Measurements from ENCODE around the gene TRIM44.

TRIM44 gene

GRCh38 chr11:35841733-35842132, 179.2 kb downstream of the TRIM44 start:
- H3K4me1 ChIP-seq (ENCODE audit: control insufficient read depth in 5 of 5, insufficient read depth in 5 of 5, low read length in 5 of 5): no peaks in the 10 kb centered on the region
- H3K27ac ChIP-seq (ENCODE audit: low read depth, low read length): no peak overlapping the region
- H3K36me3 ChIP-seq (ENCODE audit: control insufficient read depth in 5 of 5, insufficient read depth in 5 of 5, low read length in 5 of 5): no peaks in the 10 kb centered on the region
- no peak overlapping the region for H3K9ac ChIP-seq (ENCODE audit: low read length in 5 of 5)
- H3K27me3 ChIP-seq (ENCODE audit: control insufficient read depth in 5 of 5, insufficient read depth in 4 of 5, low read length in 5 of 5): no peaks in the 10 kb centered on the region
- peaks cover 0 to 6% (median 4%) of the 10 kb centered on the region in 5 donors for H3K9me3 ChIP-seq (ENCODE audit: control insufficient read depth in 5 of 5, low read length in 5 of 5)
- no peak overlapping the region for H3K4me3 ChIP-seq (ENCODE audit: low read depth in 1 of 5, low read length in 5 of 5)

GRCh38 chr11:35842958-35843357, 180.4 kb downstream of the TRIM44 start:
- Histone ChIP-seq H3K36me3 (ENCODE audit: control insufficient read depth in 5 of 5, insufficient read depth in 5 of 5, low read length in 5 of 5) (no peaks in the 10 kb centered on the region), H3K4me3 (ENCODE audit: low read depth in 1 of 5, low read length in 5 of 5) (no peak overlapping the region), H3K27ac (ENCODE audit: low read depth, low read length) (no peak overlapping the region), H3K9ac (ENCODE audit: low read length in 5 of 5) (no peak overlapping the region), H3K27me3 (ENCODE audit: control insufficient read depth in 5 of 5, insufficient read depth in 4 of 5, low read length in 5 of 5) (no peaks in the 10 kb centered on the region), H3K4me1 (ENCODE audit: control insufficient read depth in 5 of 5, insufficient read depth in 5 of 5, low read length in 5 of 5) (no peaks in the 10 kb centered on the region), H3K9me3 (ENCODE audit: control insufficient read depth in 5 of 5, low read length in 5 of 5) (peaks cover 0 to 6% (median 4%) of the 10 kb centered on the region in 5 donors)

DNA sequence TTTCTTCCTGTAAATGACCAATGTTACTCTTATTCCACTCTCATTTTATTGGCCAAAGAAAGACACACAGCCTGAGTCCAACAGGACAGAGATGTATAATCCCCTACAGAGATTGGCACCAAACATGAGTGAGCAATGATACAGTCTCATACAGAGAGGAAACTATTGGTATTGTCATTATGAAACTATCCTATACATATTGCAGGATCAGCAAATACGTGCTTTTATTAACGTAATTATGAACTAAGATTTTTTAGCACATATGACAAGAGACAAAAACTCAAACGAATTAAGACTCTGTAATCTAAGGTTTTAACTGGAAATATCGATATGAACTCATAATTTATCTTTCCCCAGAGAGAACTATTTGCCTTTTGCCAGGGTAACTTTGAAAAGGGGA, 182.0 kb downstream of the TRIM44 start:
- no peak overlapping the region for H3K27ac ChIP-seq (ENCODE audit: low read depth, low read length)

GRCh38 chr11:35845860-35846259, 183.3 kb downstream of the TRIM44 start:
- no peaks in the 10 kb centered on the region for H3K9me3 ChIP-seq (ENCODE audit: control insufficient read depth in 5 of 5, low read length in 5 of 5)
- H3K4me1 ChIP-seq (ENCODE audit: control insufficient read depth in 5 of 5, insufficient read depth in 5 of 5, low read length in 5 of 5): peaks cover 0 to 4% (median 0%) of the 10 kb centered on the region in 5 donors
- no peak overlapping the region for H3K4me3 ChIP-seq (ENCODE audit: low read depth in 1 of 5, low read length in 5 of 5)
- H3K27ac ChIP-seq (ENCODE audit: low read depth, low read length): no peak overlapping the region
- no peaks in the 10 kb centered on the region for H3K27me3 ChIP-seq (ENCODE audit: control insufficient read depth in 5 of 5, insufficient read depth in 4 of 5, low read length in 5 of 5)
- no peak overlapping the region for H3K9ac ChIP-seq (ENCODE audit: low read length in 5 of 5)
- no peaks in the 10 kb centered on the region for H3K36me3 ChIP-seq (ENCODE audit: control insufficient read depth in 5 of 5, insufficient read depth in 5 of 5, low read length in 5 of 5)

More for the DNA sequence above, 182.0 kb downstream of the TRIM44 start:
- Histone ChIP-seq H3K36me3 (ENCODE audit: control insufficient read depth in 5 of 5, insufficient read depth in 5 of 5, low read length in 5 of 5) (no peaks in the 10 kb centered on the region), H3K27me3 (ENCODE audit: control insufficient read depth in 5 of 5, insufficient read depth in 4 of 5, low read length in 5 of 5) (no peaks in the 10 kb centered on the region), H3K9me3 (ENCODE audit: control insufficient read depth in 5 of 5, low read length in 5 of 5) (peaks cover 0 to 6% (median 4%) of the 10 kb centered on the region in 5 donors), H3K9ac (ENCODE audit: low read length in 5 of 5) (no peak overlapping the region), H3K4me3 (ENCODE audit: low read depth in 1 of 5, low read length in 5 of 5) (no peak overlapping the region), H3K4me1 (ENCODE audit: control insufficient read depth in 5 of 5, insufficient read depth in 5 of 5, low read length in 5 of 5) (no peaks in the 10 kb centered on the region)

- H3K4me1 ChIP-seq (ENCODE audit: control insufficient read depth in 5 of 5, insufficient read depth in 5 of 5, low read length in 5 of 5): peaks cover 0 to 11% (median 4%) of the 10 kb centered on the region in 5 donors
- no peak overlapping the region for H3K4me3 ChIP-seq (ENCODE audit: low read depth in 1 of 5, low read length in 5 of 5)
- no peak overlapping the region for H3K9ac ChIP-seq (ENCODE audit: low read length in 5 of 5)
- no peak overlapping the region for H3K27ac ChIP-seq (ENCODE audit: low read depth, low read length)
- H3K9me3 ChIP-seq (ENCODE audit: control insufficient read depth in 5 of 5, low read length in 5 of 5): no peaks in the 10 kb centered on the region
- H3K27me3 ChIP-seq (ENCODE audit: control insufficient read depth in 5 of 5, insufficient read depth in 4 of 5, low read length in 5 of 5): no peaks in the 10 kb centered on the region
- no peaks in the 10 kb centered on the region for H3K36me3 ChIP-seq (ENCODE audit: control insufficient read depth in 5 of 5, insufficient read depth in 5 of 5, low read length in 5 of 5)
Observed at GRCh38 chr11:35846874-35847273, 184.3 kb downstream of the TRIM44 start.

DNA sequence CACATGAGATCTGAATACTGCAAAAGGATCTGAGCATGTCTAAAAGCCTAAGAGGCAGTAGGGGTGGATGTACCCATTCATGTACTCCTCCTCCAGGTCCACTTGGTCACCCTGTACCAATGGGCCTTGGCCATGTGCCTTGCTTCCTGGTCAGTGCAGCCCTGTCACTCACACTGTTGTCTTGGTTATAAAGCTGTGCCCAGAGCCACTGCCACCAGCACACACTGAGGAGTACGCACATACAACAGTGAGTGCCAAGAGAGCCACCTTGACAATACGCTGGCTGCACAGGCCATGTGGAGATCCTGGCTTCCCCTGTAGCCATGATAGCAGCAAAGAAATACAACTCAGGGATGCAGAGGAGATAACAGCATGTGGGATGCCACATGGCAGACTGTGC, 184.9 kb downstream of the TRIM44 start:
- H3K4me1 ChIP-seq (ENCODE audit: control insufficient read depth in 5 of 5, insufficient read depth in 5 of 5, low read length in 5 of 5): peaks cover 0 to 17% (median 8%) of the 10 kb centered on the region in 5 donors
- no peaks in the 10 kb centered on the region for H3K27me3 ChIP-seq (ENCODE audit: control insufficient read depth in 5 of 5, insufficient read depth in 4 of 5, low read length in 5 of 5)
- H3K36me3 ChIP-seq (ENCODE audit: control insufficient read depth in 5 of 5, insufficient read depth in 5 of 5, low read length in 5 of 5): no peaks in the 10 kb centered on the region
- H3K9me3 ChIP-seq (ENCODE audit: control insufficient read depth in 5 of 5, low read length in 5 of 5): no peaks in the 10 kb centered on the region
- no peak overlapping the region for H3K27ac ChIP-seq (ENCODE audit: low read depth, low read length)
- no peak overlapping the region for H3K4me3 ChIP-seq (ENCODE audit: low read depth in 1 of 5, low read length in 5 of 5)
- H3K9ac ChIP-seq (ENCODE audit: low read length in 5 of 5): no peak overlapping the region

- H3K27me3 ChIP-seq (ENCODE audit: control insufficient read depth in 5 of 5, insufficient read depth in 4 of 5, low read length in 5 of 5): no peaks in the 10 kb centered on the region
- no peak overlapping the region for H3K27ac ChIP-seq (ENCODE audit: low read depth, low read length)
- no peak overlapping the region for H3K4me3 ChIP-seq (ENCODE audit: low read depth in 1 of 5, low read length in 5 of 5)
- peaks cover 0 to 20% (median 8%) of the 10 kb centered on the region in 5 donors for H3K4me1 ChIP-seq (ENCODE audit: control insufficient read depth in 5 of 5, insufficient read depth in 5 of 5, low read length in 5 of 5)
- no peaks in the 10 kb centered on the region for H3K9me3 ChIP-seq (ENCODE audit: control insufficient read depth in 5 of 5, low read length in 5 of 5)
- H3K36me3 ChIP-seq (ENCODE audit: control insufficient read depth in 5 of 5, insufficient read depth in 5 of 5, low read length in 5 of 5): no peaks in the 10 kb centered on the region
- H3K9ac ChIP-seq (ENCODE audit: low read length in 5 of 5): no peak overlapping the region
Observed at GRCh38 chr11:35848616-35849015, 186.0 kb downstream of the TRIM44 start.

DNA sequence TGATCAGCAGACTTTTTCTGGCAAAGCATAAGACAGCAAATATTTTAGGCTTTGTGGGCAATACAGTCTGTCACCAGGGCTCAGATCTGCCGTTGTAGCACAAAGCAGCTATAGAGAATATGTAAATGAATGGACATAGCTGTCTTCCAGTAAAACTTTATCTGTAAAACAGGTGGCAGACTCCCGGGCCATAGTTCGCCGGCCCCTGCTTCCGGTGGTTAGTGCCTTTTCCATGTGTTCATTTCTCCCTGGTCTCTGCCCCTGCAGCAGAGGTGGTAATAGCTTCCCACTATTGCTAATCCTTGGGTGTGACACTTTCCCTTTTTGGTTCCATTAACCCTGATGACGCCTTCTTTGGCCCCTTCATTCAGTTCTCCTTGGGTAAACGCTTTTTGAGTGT, 187.6 kb downstream of the TRIM44 start:
- Histone ChIP-seq H3K4me3 (ENCODE audit: low read depth in 1 of 5, low read length in 5 of 5) (no peak overlapping the region), H3K27ac (ENCODE audit: low read depth, low read length) (no peak overlapping the region), H3K9ac (ENCODE audit: low read length in 5 of 5) (no peak overlapping the region), H3K27me3 (ENCODE audit: control insufficient read depth in 5 of 5, insufficient read depth in 4 of 5, low read length in 5 of 5) (no peaks in the 10 kb centered on the region), H3K36me3 (ENCODE audit: control insufficient read depth in 5 of 5, insufficient read depth in 5 of 5, low read length in 5 of 5) (no peaks in the 10 kb centered on the region), H3K9me3 (ENCODE audit: control insufficient read depth in 5 of 5, low read length in 5 of 5) (no peaks in the 10 kb centered on the region), H3K4me1 (ENCODE audit: control insufficient read depth in 5 of 5, insufficient read depth in 5 of 5, low read length in 5 of 5) (peaks cover 0 to 20% (median 8%) of the 10 kb centered on the region in 5 donors)

GRCh38 chr11:35851342-35851741, 188.8 kb downstream of the TRIM44 start:
- Histone ChIP-seq H3K9me3 (ENCODE audit: control insufficient read depth in 5 of 5, low read length in 5 of 5) (no peaks in the 10 kb centered on the region), H3K9ac (ENCODE audit: low read length in 5 of 5) (no peak overlapping the region), H3K27me3 (ENCODE audit: control insufficient read depth in 5 of 5, insufficient read depth in 4 of 5, low read length in 5 of 5) (no peaks in the 10 kb centered on the region), H3K36me3 (ENCODE audit: control insufficient read depth in 5 of 5, insufficient read depth in 5 of 5, low read length in 5 of 5) (no peaks in the 10 kb centered on the region), H3K4me3 (ENCODE audit: low read depth in 1 of 5, low read length in 5 of 5) (no peak overlapping the region), H3K4me1 (ENCODE audit: control insufficient read depth in 5 of 5, insufficient read depth in 5 of 5, low read length in 5 of 5) (peaks cover 0 to 20% (median 8%) of the 10 kb centered on the region in 5 donors), H3K27ac (ENCODE audit: low read depth, low read length) (no peak overlapping the region)

- no peak overlapping the region for H3K27ac ChIP-seq (ENCODE audit: low read depth, low read length)
- no peak overlapping the region for H3K9ac ChIP-seq (ENCODE audit: low read length in 5 of 5)
- no peaks in the 10 kb centered on the region for H3K27me3 ChIP-seq (ENCODE audit: control insufficient read depth in 5 of 5, insufficient read depth in 4 of 5, low read length in 5 of 5)
Observed at GRCh38 chr11:35852056-35852455, 189.5 kb downstream of the TRIM44 start.

GRCh38 chr11:35853971-35854370, 191.4 kb downstream of the TRIM44 start:
- Histone ChIP-seq H3K9me3 (ENCODE audit: control insufficient read depth in 5 of 5, low read length in 5 of 5) (no peaks in the 10 kb centered on the region), H3K27me3 (ENCODE audit: control insufficient read depth in 5 of 5, insufficient read depth in 4 of 5, low read length in 5 of 5) (no peaks in the 10 kb centered on the region), H3K27ac (ENCODE audit: low read depth, low read length) (no peak overlapping the region), H3K4me3 (ENCODE audit: low read depth in 1 of 5, low read length in 5 of 5) (no peak overlapping the region), H3K9ac (ENCODE audit: low read length in 5 of 5) (no peak overlapping the region), H3K36me3 (ENCODE audit: control insufficient read depth in 5 of 5, insufficient read depth in 5 of 5, low read length in 5 of 5) (no peaks in the 10 kb centered on the region), H3K4me1 (ENCODE audit: control insufficient read depth in 5 of 5, insufficient read depth in 5 of 5, low read length in 5 of 5) (peaks cover 0 to 20% (median 8%) of the 10 kb centered on the region in 5 donors)

More at GRCh38 chr11:35852056-35852455, 189.5 kb downstream of the TRIM44 start:
- H3K9me3 ChIP-seq (ENCODE audit: control insufficient read depth in 5 of 5, low read length in 5 of 5): no peaks in the 10 kb centered on the region
- H3K4me3 ChIP-seq (ENCODE audit: low read depth in 1 of 5, low read length in 5 of 5): no peak overlapping the region
- H3K36me3 ChIP-seq (ENCODE audit: control insufficient read depth in 5 of 5, insufficient read depth in 5 of 5, low read length in 5 of 5): no peaks in the 10 kb centered on the region
- peaks cover 0 to 20% (median 8%) of the 10 kb centered on the region in 5 donors for H3K4me1 ChIP-seq (ENCODE audit: control insufficient read depth in 5 of 5, insufficient read depth in 5 of 5, low read length in 5 of 5)

All from subcutaneous abdominal adipose tissue (tissue), 5 donors.